ENCODE results near the gene MPP3. TPM values are rescaled to one million over a fixed set of nuclear protein-coding genes. Genes with fewer than 3 reads are reported as not detected.
A peak's percentile ranks its signal among the peaks of the same experiment; 100 is the strongest.

Gene MPP3
- total and polyA plus RNA-seq, 9 of the 15 experiments (the other 6 are each of a cell fraction or from before 2014, with no cell fraction given), result 0.41 to 10.4 (median 4.5) TPM

GRCh38 chr17:43831633-43832032 is 1.3 kb downstream of the MPP3 start:
- Histone ChIP-seq H4K20me1 (replicated peaks; ENCODE audit: control insufficient read depth, insufficient read depth, low read length) (no peaks in the 10 kb centered on the region; the same call in 1 of the 2 replicates), H3K36me3 (ENCODE audit: control insufficient read depth, insufficient read depth, low read length) (peaks cover 3% of the 10 kb centered on the region; the same call in 1 of the 3 replicates), H3K79me2 (ENCODE audit: control insufficient read depth, insufficient read depth, low read length) (no peaks in the 10 kb centered on the region), H2AFZ (ENCODE audit: low read depth, low read length) (no peak overlapping the region), H3K4me2 (ENCODE audit: insufficient read depth, low read length) (no peak overlapping the region), H3K9me1 (ENCODE audit: control insufficient read depth, insufficient read depth, low read length) (no peaks in the 10 kb centered on the region), H3K4me3 (no peak overlapping the region), H3K9ac (ENCODE audit: insufficient read depth in 1 of 2, low read depth in 2 of 2, low read length in 2 of 2) (peak overlapping the region in 1 of 2 experiments; percentile 60; a peak in 2 of 4 replicates), H3K27ac (ENCODE audit: extremely low read depth, low read depth, low read length) (no peak overlapping the region), H3K27me3 (ENCODE audit: control insufficient read depth in 2 of 2, insufficient read depth in 2 of 2, low read length in 2 of 2) (peaks cover 0 to 10% of the 10 kb centered on the region in 2 experiments; a peak in 1 of 5 replicates), H3K4me1 (replicated peaks in 1 of 2; ENCODE audit: control insufficient read depth in 2 of 2, insufficient read depth in 2 of 2, low read length in 2 of 2) (peaks cover 5 to 22% of the 10 kb centered on the region in 2 experiments), H3K9me3 (replicated peaks; ENCODE audit: control insufficient read depth, insufficient read depth, low read depth, low read length) (peaks cover 5% of the 10 kb centered on the region)
- ATAC-seq (no peak), DNase-seq (ENCODE audit: extremely low read depth in 1 of 4, low spot score in 3 of 4) (no peak), FAIRE-seq (no peak)
- CTCF ChIA-PET (ENCODE audit: low intra/inter-chr PET ratio), result no interaction called here
- intact Hi-C loops (cut with micrococcal nuclease) (no loop called here), in situ Hi-C loops (cut with MboI) (no loop called here)
- TF ChIP-seq MCM5 (IDR thresholded peaks at IDR 0.05; ENCODE audit: low read depth), result no peak
- no peak for TF ChIP-seq ATF4 (CRISPR knock-in tag; IDR thresholded peaks at IDR 0.05)
- no peak for TF ChIP-seq MCM7 (IDR thresholded peaks at IDR 0.05)
- no peak for TF ChIP-seq ZSCAN32 (CRISPR knock-in tag; IDR thresholded peaks at IDR 0.05)
- TF ChIP-seq ELK3 (CRISPR knock-in tag; IDR thresholded peaks at IDR 0.05), result no peak
- TF ChIP-seq BRF1 (IDR thresholded peaks at IDR 0.05; ENCODE audit: borderline replicate concordance, extremely low read depth, insufficient read length), result no peak
- TSS peak; percentile 54 for BruUV-seq (replicated peaks)
- WGBS (ENCODE audit: insufficient coverage, low coverage, missing lambda C conversion rate), result 61% methylated on average over 7 of the region's 8 CpGs
- POLR2A ChIA-PET, result interaction anchor here (1.1 to 1.6 kb wide), 3 partner anchors 9 to 46 kb away, joined by 3 to 5 read pairs (median 3); no protein-coding TSS in a partner anchor

All from K562 (cell line).